ENCODE data around the gene ENPP6. TPM values are rescaled to one million over a fixed set of nuclear protein-coding genes. Genes with fewer than 3 reads are reported as not detected.

Gene ENPP6
- total and polyA plus RNA-seq, 4 donors = 0.05 to 0.08 (median 0.05) TPM; not detected in 1

- Histone ChIP-seq H3K9me3 (ENCODE audit: control insufficient read depth in 4 of 4, low read length in 3 of 4) (peaks cover 0 to 5% (median 0%) of the 10 kb centered on the region in 4 donors), H3K4me3 (ENCODE audit: low read depth in 1 of 3, low read length in 3 of 3) (no peak overlapping the region), H3K9ac (ENCODE audit: low read depth in 1 of 2, low read length in 2 of 2) (no peak overlapping the region), H3K27ac (ENCODE audit: low read depth in 1 of 2, low read length in 2 of 2) (no peak overlapping the region), H3K36me3 (ENCODE audit: control insufficient read depth in 4 of 4, insufficient read depth in 3 of 4, low read depth in 1 of 4, low read length in 3 of 4) (no peaks in the 10 kb centered on the region), H3K27me3 (ENCODE audit: control insufficient read depth in 4 of 4, insufficient read depth in 4 of 4, low read length in 3 of 4) (no peaks in the 10 kb centered on the region), H3K4me1 (ENCODE audit: control insufficient read depth in 4 of 4, insufficient read depth in 4 of 4, low read length in 3 of 4) (peaks cover 0 to 10% (median 6%) of the 10 kb centered on the region in 4 donors)
- DNase-seq (ENCODE audit: low spot score) = no peak
- 94% methylated on average over 7 of the region's 7 CpGs for WGBS
- TF ChIP-seq, protein P1, sequence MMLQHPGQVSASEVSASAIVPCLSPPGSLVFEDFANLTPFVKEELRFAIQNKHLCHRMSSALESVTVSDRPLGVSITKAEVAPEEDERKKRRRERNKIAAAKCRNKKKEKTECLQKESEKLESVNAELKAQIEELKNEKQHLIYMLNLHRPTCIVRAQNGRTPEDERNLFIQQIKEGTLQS (IDR thresholded peaks at IDR 0.05) = no peak
- TF ChIP-seq FOXA2 (IDR thresholded peaks at IDR 0.05) = no peak
- no peak for TF ChIP-seq GABPA (IDR thresholded peaks at IDR 0.05 in 1 of 2, conservative IDR thresholded peaks at IDR 0.05 in 1 of 2)
- TF ChIP-seq NR2F2 (IDR thresholded peaks at IDR 0.05) = no peak
- no peak for TF ChIP-seq JUND (IDR thresholded peaks at IDR 0.05)
- TF ChIP-seq, protein P2, sequence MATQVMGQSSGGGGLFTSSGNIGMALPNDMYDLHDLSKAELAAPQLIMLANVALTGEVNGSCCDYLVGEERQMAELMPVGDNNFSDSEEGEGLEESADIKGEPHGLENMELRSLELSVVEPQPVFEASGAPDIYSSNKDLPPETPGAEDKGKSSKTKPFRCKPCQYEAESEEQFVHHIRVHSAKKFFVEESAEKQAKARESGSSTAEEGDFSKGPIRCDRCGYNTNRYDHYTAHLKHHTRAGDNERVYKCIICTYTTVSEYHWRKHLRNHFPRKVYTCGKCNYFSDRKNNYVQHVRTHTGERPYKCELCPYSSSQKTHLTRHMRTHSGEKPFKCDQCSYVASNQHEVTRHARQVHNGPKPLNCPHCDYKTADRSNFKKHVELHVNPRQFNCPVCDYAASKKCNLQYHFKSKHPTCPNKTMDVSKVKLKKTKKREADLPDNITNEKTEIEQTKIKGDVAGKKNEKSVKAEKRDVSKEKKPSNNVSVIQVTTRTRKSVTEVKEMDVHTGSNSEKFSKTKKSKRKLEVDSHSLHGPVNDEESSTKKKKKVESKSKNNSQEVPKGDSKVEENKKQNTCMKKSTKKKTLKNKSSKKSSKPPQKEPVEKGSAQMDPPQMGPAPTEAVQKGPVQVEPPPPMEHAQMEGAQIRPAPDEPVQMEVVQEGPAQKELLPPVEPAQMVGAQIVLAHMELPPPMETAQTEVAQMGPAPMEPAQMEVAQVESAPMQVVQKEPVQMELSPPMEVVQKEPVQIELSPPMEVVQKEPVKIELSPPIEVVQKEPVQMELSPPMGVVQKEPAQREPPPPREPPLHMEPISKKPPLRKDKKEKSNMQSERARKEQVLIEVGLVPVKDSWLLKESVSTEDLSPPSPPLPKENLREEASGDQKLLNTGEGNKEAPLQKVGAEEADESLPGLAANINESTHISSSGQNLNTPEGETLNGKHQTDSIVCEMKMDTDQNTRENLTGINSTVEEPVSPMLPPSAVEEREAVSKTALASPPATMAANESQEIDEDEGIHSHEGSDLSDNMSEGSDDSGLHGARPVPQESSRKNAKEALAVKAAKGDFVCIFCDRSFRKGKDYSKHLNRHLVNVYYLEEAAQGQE (IDR thresholded peaks at IDR 0.05) = no peak
- TF ChIP-seq, protein P3, sequence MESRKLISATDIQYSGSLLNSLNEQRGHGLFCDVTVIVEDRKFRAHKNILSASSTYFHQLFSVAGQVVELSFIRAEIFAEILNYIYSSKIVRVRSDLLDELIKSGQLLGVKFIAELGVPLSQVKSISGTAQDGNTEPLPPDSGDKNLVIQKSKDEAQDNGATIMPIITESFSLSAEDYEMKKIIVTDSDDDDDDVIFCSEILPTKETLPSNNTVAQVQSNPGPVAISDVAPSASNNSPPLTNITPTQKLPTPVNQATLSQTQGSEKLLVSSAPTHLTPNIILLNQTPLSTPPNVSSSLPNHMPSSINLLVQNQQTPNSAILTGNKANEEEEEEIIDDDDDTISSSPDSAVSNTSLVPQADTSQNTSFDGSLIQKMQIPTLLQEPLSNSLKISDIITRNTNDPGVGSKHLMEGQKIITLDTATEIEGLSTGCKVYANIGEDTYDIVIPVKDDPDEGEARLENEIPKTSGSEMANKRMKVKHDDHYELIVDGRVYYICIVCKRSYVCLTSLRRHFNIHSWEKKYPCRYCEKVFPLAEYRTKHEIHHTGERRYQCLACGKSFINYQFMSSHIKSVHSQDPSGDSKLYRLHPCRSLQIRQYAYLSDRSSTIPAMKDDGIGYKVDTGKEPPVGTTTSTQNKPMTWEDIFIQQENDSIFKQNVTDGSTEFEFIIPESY (IDR thresholded peaks at IDR 0.05) = no peak
- TF ChIP-seq, protein P4, sequence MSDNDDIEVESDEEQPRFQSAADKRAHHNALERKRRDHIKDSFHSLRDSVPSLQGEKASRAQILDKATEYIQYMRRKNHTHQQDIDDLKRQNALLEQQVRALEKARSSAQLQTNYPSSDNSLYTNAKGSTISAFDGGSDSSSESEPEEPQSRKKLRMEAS (IDR thresholded peaks at IDR 0.05) = no peak
- no peak for TF ChIP-seq HNF4A (conservative IDR thresholded peaks at IDR 0.05)
- TF ChIP-seq TAF1 (conservative IDR thresholded peaks at IDR 0.05) = no peak
These were observed 106.3 kb downstream of the ENPP6 start for GRCh38 chr4:184111233-184111832.

DNA sequence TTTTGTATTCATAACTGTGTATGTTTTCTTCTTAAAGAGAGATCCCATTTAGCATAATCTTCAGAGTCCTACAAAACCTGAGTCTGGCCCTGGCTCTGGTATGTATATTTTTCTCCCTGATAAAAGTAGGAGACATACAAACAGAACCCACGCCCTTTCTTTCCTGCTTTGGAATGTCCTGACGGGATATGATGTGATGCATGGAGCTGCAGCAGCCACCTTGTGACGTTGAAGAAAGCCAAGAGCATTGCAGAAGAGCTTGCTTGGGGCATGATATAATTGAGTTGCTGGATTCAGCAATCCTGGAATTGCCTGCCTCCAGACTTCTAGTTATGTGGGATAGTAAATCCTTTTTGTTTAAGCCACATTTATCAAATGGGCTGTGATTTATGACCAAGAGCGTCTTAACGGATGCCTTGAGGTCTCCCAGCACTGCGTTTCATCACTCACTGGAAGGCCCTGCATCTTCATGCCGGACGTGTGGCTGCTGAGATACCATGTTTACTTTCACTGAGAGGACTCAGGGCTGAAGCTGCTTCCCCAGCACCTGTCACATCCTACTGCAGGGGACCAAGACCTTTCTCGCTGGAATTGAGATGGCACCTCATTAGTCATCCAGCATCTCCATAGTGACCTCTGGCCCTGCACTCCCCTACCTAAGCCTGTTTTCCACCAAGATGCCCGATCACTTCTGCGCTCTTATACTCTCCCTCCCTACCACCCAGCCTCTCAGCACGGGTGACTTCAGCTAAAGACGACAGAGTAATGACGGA, 107.0 kb downstream of the ENPP6 start:
- TF ChIP-seq, protein P2 (IDR thresholded peaks at IDR 0.05) = no peak
- TF ChIP-seq YY1 (IDR thresholded peaks at IDR 0.05) = no peak
- no peak for TF ChIP-seq FOXA1 (IDR thresholded peaks at IDR 0.05)
- no peak for TF ChIP-seq TAF1 (conservative IDR thresholded peaks at IDR 0.05)
- TF ChIP-seq EGR1 (IDR thresholded peaks at IDR 0.05; ENCODE audit: low read depth in 2 of 2) = no peak
- TF ChIP-seq, protein P3 (IDR thresholded peaks at IDR 0.05) = no peak
- WGBS = 89% methylated on average over 14 of the region's 14 CpGs
- no peak overlapping the region for H3K9ac ChIP-seq (ENCODE audit: low read depth in 1 of 2, low read length in 2 of 2)
- H3K36me3 ChIP-seq (ENCODE audit: control insufficient read depth in 4 of 4, insufficient read depth in 3 of 4, low read depth in 1 of 4, low read length in 3 of 4) = no peaks in the 10 kb centered on the region
- H3K4me1 ChIP-seq (ENCODE audit: control insufficient read depth in 4 of 4, insufficient read depth in 4 of 4, low read length in 3 of 4) = peaks cover 0 to 10% (median 6%) of the 10 kb centered on the region in 4 donors
- H3K4me3 ChIP-seq (ENCODE audit: low read depth in 1 of 3, low read length in 3 of 3) = no peak overlapping the region
- no peaks in the 10 kb centered on the region for H3K27me3 ChIP-seq (ENCODE audit: control insufficient read depth in 4 of 4, insufficient read depth in 4 of 4, low read length in 3 of 4)
- H3K9me3 ChIP-seq (ENCODE audit: control insufficient read depth in 4 of 4, low read length in 3 of 4) = peaks cover 0 to 5% (median 0%) of the 10 kb centered on the region in 4 donors
- H3K27ac ChIP-seq (ENCODE audit: low read depth in 1 of 2, low read length in 2 of 2) = no peak overlapping the region
- DNase-seq (ENCODE audit: low spot score) = no peak
